Liver (tissue), 9 donors: ENCODE results near the gene NEK11. TPM values are rescaled to one million over a fixed set of nuclear protein-coding genes. Genes with fewer than 3 reads are reported as not detected.

Source experiments
- DNase-seq: peaks from one replicate; pipeline ENCODE4 v3.0.0-alpha.2; 2017; ENCODE audit warnings: low spot score
- H3K27ac ChIP-seq, 2 donors: one replicate each; pipeline ENCODE4 v1.7.0; 2013; ENCODE audit warnings: inconsistent platforms in 2 of 2, low read length in 2 of 2, control low read depth in 1 of 2, low read depth in 1 of 2, mild to moderate bottlenecking in 1 of 2
- H3K27me3 ChIP-seq, 4 donors: one replicate each; pipeline versions ENCODE4 v1.6.1 to v1.7.0; 2013; ENCODE audit warnings: low read length in 3 of 4, inconsistent platforms in 1 of 4, mild to moderate bottlenecking in 1 of 4, moderate library complexity in 1 of 4; ENCODE audit not compliant: control insufficient read depth in 4 of 4, insufficient read depth in 4 of 4
- H3K36me3 ChIP-seq, 4 donors: one replicate each; pipeline versions ENCODE4 v1.6.1 to v1.7.0; 2013; ENCODE audit warnings: low read length in 3 of 4, mild to moderate bottlenecking in 3 of 4, low read depth in 1 of 4, moderate library complexity in 1 of 4; ENCODE audit not compliant: control insufficient read depth in 4 of 4, insufficient read depth in 3 of 4
- H3K4me1 ChIP-seq, 4 donors: one replicate each; pipeline versions ENCODE4 v1.6.1 to v1.7.0; 2013; ENCODE audit warnings: low read length in 3 of 4, mild to moderate bottlenecking in 3 of 4, moderate library complexity in 1 of 4; ENCODE audit not compliant: control insufficient read depth in 4 of 4, insufficient read depth in 4 of 4
- H3K4me3 ChIP-seq, 3 donors: one replicate each; pipeline versions ENCODE4 v1.6.1 to v1.7.0; 2013; ENCODE audit warnings: low read length in 3 of 3, control low read depth in 1 of 3, low read depth in 1 of 3, mild to moderate bottlenecking in 1 of 3
- H3K9ac ChIP-seq, 2 donors: one replicate each; pipeline ENCODE4 v1.7.0; 2013; ENCODE audit warnings: low read length in 2 of 2, mild to moderate bottlenecking in 2 of 2, moderate library complexity in 2 of 2, control low read depth in 1 of 2, low read depth in 1 of 2
- H3K9me3 ChIP-seq, 4 donors: one replicate each; pipeline versions ENCODE4 v1.6.1 to v1.7.0; 2013; ENCODE audit warnings: low read length in 3 of 4; ENCODE audit not compliant: control insufficient read depth in 4 of 4
- ATF3 ChIP-seq: IDR thresholded peaks from 2 replicates; pipeline ENCODE4 v1.6.1; 2016; ENCODE audit warnings: antibody characterized with exemption
- CTCF ChIP-seq: fragments of 150-350 bp; IDR thresholded peaks from 2 replicates; pipeline ENCODE4 v1.5.1; 2017; ENCODE audit warnings: improper control_type of control experiment, low read depth, low read length; ENCODE audit not compliant: missing input control
- EGR1 ChIP-seq, 2 donors: IDR thresholded peaks; 2 replicates each; pipeline ENCODE4 v1.6.1; 2016 to 2018; ENCODE audit warnings: antibody characterized with exemption in 2 of 2, low read depth in 2 of 2
- FOXA1 ChIP-seq: IDR thresholded peaks from 2 replicates; pipeline ENCODE4 v1.6.1; 2016; ENCODE audit warnings: antibody characterized with exemption
- FOXA2 ChIP-seq: IDR thresholded peaks from 2 replicates; pipeline ENCODE4 v1.6.1; 2016; ENCODE audit warnings: antibody characterized with exemption
- HNF4A ChIP-seq, 2 donors: conservative IDR thresholded peaks; 2 replicates each; pipeline ENCODE4 v1.6.1; 2016; ENCODE audit warnings: antibody characterized with exemption in 2 of 2, mild to moderate bottlenecking in 2 of 2
- HNF4G ChIP-seq: IDR thresholded peaks from 2 replicates; pipeline ENCODE4 v1.6.1; 2016; ENCODE audit warnings: antibody characterized with exemption
- MAX ChIP-seq: IDR thresholded peaks from 2 replicates; pipeline ENCODE4 v1.6.1; 2016; ENCODE audit warnings: antibody characterized with exemption
- NR2F2 ChIP-seq: IDR thresholded peaks from 2 replicates; pipeline ENCODE4 v1.6.1; 2016; ENCODE audit warnings: antibody characterized with exemption
- RAD21 ChIP-seq, 2 donors: IDR thresholded peaks; 2 replicates each; pipeline ENCODE4 v1.6.1; 2016; ENCODE audit warnings: antibody characterized with exemption in 2 of 2, mild to moderate bottlenecking in 2 of 2
- REST ChIP-seq: IDR thresholded peaks from 2 replicates; pipeline ENCODE4 v1.6.1; 2016; ENCODE audit warnings: antibody characterized with exemption, mild to moderate bottlenecking
- RXRA ChIP-seq, 2 donors: IDR thresholded peaks; 2 replicates each; pipeline ENCODE4 v1.6.1; 2017 to 2018; ENCODE audit warnings: antibody characterized with exemption in 2 of 2, mild to moderate bottlenecking in 1 of 2
- SP1 ChIP-seq: IDR thresholded peaks from 2 replicates; pipeline ENCODE4 v1.6.1; 2018; ENCODE audit warnings: antibody characterized with exemption, mild to moderate bottlenecking
- TAF1 ChIP-seq: conservative IDR thresholded peaks from 2 replicates; pipeline ENCODE4 v1.6.1; 2016; ENCODE audit warnings: antibody characterized with exemption, mild to moderate bottlenecking
- YY1 ChIP-seq: IDR thresholded peaks from 2 replicates; pipeline ENCODE4 v1.6.1; 2016; ENCODE audit warnings: antibody characterized with exemption, mild to moderate bottlenecking
- ZBTB33 ChIP-seq: IDR thresholded peaks from 2 replicates; pipeline ENCODE4 v1.6.1; 2016; ENCODE audit warnings: antibody characterized with exemption
- WGBS: extraction: QIAGEN DNeasy Blood & Tissue Kit; methylation state at CpG from one replicate; pipeline ENCODE4 v1.1.7; 2013; 5-methylcytosine and 5-hydroxymethylcytosine counted together
- polyA plus RNA-seq, 2 donors: library from polyadenylated mRNA; stranded (reverse) in 1 of 2; unstranded in 1 of 2; fragments of 200-250 nt in 1 of 2; fragments of >200 nt in 1 of 2; fragmentation: Nextera tagmentation in 1 of 2; extraction: Ambion mirVana in 1 of 2; gene quantifications; one replicate each; pipeline versions ENCODE4 v1.2.1 to v1.2.3, GENCODE V29; 2013 to 2015
- total RNA-seq, 2 donors: library from RNA; depleted of rRNA; stranded (reverse); fragments of >200 nt; gene quantifications; one replicate each; pipeline ENCODE4 v1.2.3, GENCODE V29; 2014
- donor health status: healthy.
- donor health status: healthy.
- donor health status: healthy.
- donor health status: healthy.
- donor health status: healthy.

NEK11 gene
- total and polyA plus RNA-seq, 4 donors, result 0.35 to 0.92 (median 0.69) TPM

GRCh38 chr3:131371688-131372066 lies 345.0 kb downstream of the NEK11 start:
- TF ChIP-seq HNF4G, result no peak
- TF ChIP-seq SP1, result no peak
- TF ChIP-seq MAX, result no peak
- TF ChIP-seq YY1, result no peak
- TF ChIP-seq CTCF, result no peak
- TF ChIP-seq ATF3, result no peak
- TF ChIP-seq RAD21 (IDR thresholded peaks at IDR 0.05), result no peak
- TF ChIP-seq REST, result no peak
- TF ChIP-seq ZBTB33, result no peak
- no peak for TF ChIP-seq EGR1 (IDR thresholded peaks at IDR 0.05; ENCODE audit: low read depth in 2 of 2)
- TF ChIP-seq TAF1, result no peak
- peaks cover 0 to 4% (median 0%) of the 10 kb centered on the region in 4 donors for H3K4me1 ChIP-seq
- WGBS, result 85% methylated on average over 2 of the region's 2 CpGs
- H3K36me3 ChIP-seq, result peaks cover 2 to 11% (median 9%) of the 10 kb centered on the region in 4 donors
- H3K27ac ChIP-seq, result no peak overlapping the region
- no peak overlapping the region for H3K4me3 ChIP-seq
- H3K9ac ChIP-seq, result no peak overlapping the region
- no peaks in the 10 kb centered on the region for H3K9me3 ChIP-seq
- no peaks in the 10 kb centered on the region for H3K27me3 ChIP-seq
- DNase-seq, result no peak

- Histone ChIP-seq H3K9me3 (no peaks in the 10 kb centered on the region), H3K4me3 (no peak overlapping the region), H3K27me3 (no peaks in the 10 kb centered on the region), H3K27ac (no peak overlapping the region), H3K36me3 (peaks cover 2 to 11% (median 9%) of the 10 kb centered on the region in 4 donors), H3K4me1 (peaks cover 0 to 8% (median 3%) of the 10 kb centered on the region in 4 donors), H3K9ac (no peak overlapping the region)
- DNase-seq, result no peak
- 96% methylated on average over 2 of the region's 2 CpGs for WGBS
- no peak for TF ChIP-seq RXRA (IDR thresholded peaks at IDR 0.05)
- TF ChIP-seq NR2F2, result no peak
- no peak for TF ChIP-seq SP1
- TF ChIP-seq TAF1, result no peak
- no peak for TF ChIP-seq RAD21 (IDR thresholded peaks at IDR 0.05)
- no peak for TF ChIP-seq ZBTB33
- TF ChIP-seq CTCF, result no peak
- TF ChIP-seq FOXA2, result no peak
- TF ChIP-seq MAX, result no peak
- TF ChIP-seq HNF4G, result no peak
- TF ChIP-seq HNF4A (conservative IDR thresholded peaks at IDR 0.05), result no peak
- no peak for TF ChIP-seq YY1
- TF ChIP-seq FOXA1, result no peak
These were observed 348.1 kb downstream of the NEK11 start for GRCh38 chr3:131374741-131375140.
